ENCODE results near the gene NECTIN2.

Gene NECTIN2

DNA sequence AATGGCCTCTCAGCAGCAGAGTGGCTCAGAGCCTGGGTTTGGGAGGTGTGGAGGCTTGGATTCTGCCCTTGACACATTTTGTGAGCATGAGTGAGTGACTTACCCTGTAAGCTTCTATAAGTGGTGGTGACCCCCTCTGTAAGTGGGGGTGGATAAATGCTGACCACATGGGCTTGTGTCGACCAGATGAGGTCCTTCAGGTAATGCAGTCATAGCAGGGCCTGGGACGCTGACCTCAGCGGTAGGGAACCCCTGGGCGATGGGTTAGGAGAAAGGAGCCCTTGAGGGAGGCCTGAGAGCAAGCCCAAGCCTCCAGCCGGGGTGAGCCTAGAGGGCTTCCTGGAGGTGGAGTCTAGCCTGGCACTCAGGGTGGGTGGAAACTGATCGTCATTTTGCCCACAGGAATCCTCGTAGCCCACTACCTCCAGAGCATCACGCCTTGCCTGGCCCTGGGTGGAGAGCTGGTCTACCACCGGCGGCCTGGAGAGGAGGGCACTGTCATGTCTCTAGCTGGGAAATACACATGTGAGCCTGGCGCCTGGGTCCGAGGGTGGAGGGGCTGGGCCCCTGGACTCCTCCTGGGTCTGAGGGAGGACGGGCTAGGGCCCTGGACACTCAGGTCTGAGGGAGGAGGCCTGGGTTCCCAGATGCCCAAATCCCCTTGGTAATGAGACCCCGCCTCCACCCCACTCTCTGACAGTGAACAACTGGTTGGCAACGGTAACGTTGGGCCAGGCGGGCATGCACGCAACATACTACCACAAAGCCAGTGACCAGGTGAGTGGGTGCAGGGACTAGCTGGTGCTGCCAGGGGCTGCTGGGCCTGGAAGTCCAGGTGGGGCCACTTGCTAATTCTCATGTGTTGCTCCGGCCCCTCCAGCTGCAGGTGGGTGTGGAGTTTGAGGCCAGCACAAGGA, 54.5 kb downstream of the NECTIN2 start:
- no peak for TF ChIP-seq CTCF (IDR thresholded peaks at IDR 0.05; ENCODE audit: extremely low read depth, insufficient read depth, missing control alignments)
- in situ Hi-C loops (cut with MboI; ENCODE audit: low pct_unique_long_range_greater_than_20kb, low sequenced_read_pairs, unreplicated experiment): no loop called here

DNA sequence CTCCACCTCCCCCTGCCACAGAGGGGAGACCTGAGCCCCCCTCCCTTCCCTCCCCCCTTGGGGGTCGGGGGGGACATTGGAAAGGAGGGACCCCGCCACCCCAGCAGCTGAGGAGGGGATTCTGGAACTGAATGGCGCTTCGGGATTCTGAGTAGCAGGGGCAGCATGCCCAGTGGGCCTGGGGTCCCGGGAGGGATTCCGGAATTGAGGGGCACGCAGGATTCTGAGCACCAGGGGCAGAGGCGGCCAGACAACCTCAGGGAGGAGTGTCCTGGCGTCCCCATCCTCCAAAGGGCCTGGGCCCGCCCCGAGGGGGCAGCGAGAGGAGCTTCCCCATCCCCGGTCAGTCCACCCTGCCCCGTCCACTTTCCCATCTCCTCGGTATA, 57.1 kb downstream of the NECTIN2 start:
- in situ Hi-C loops (cut with MboI; ENCODE audit: low pct_unique_long_range_greater_than_20kb, low sequenced_read_pairs, unreplicated experiment): no loop called here
- TF ChIP-seq CTCF (IDR thresholded peaks at IDR 0.05; ENCODE audit: extremely low read depth, insufficient read depth, missing control alignments): no peak
- DNase-seq (ENCODE audit: low spot score): no peak

More for the DNA sequence above, 54.5 kb downstream of the NECTIN2 start:
- DNase-seq (ENCODE audit: low spot score): no peak

GRCh38 chr19:44903602-44904425, 57.7 kb downstream of the NECTIN2 start:
- peak; percentile 87 for DNase-seq (ENCODE audit: low spot score)
- in situ Hi-C loops (cut with MboI; ENCODE audit: low pct_unique_long_range_greater_than_20kb, low sequenced_read_pairs, unreplicated experiment): no loop called here
- peak; percentile 98 for TF ChIP-seq CTCF (IDR thresholded peaks at IDR 0.05; ENCODE audit: extremely low read depth, insufficient read depth, missing control alignments)

- peak; percentile 21 for TF ChIP-seq CTCF (IDR thresholded peaks at IDR 0.05; ENCODE audit: extremely low read depth, insufficient read depth, missing control alignments)
- in situ Hi-C loops (cut with MboI; ENCODE audit: low pct_unique_long_range_greater_than_20kb, low sequenced_read_pairs, unreplicated experiment): no loop called here
- peak; percentile 20 for DNase-seq (ENCODE audit: low spot score)
Measured at GRCh38 chr19:44904426-44904994, 58.4 kb downstream of the NECTIN2 start.

- in situ Hi-C loops (cut with MboI; ENCODE audit: low pct_unique_long_range_greater_than_20kb, low sequenced_read_pairs, unreplicated experiment): no loop called here
- DNase-seq (ENCODE audit: low spot score): no peak
- no peak for TF ChIP-seq CTCF (IDR thresholded peaks at IDR 0.05; ENCODE audit: extremely low read depth, insufficient read depth, missing control alignments)
Measured at GRCh38 chr19:44905437-44906160, 59.5 kb downstream of the NECTIN2 start, which contains the start of gene APOE. Gene APOE, plus strand, starts transcription at chr19:44905796. Its CDS starts 829 bp downstream, at chr19:44906625.

DNA sequence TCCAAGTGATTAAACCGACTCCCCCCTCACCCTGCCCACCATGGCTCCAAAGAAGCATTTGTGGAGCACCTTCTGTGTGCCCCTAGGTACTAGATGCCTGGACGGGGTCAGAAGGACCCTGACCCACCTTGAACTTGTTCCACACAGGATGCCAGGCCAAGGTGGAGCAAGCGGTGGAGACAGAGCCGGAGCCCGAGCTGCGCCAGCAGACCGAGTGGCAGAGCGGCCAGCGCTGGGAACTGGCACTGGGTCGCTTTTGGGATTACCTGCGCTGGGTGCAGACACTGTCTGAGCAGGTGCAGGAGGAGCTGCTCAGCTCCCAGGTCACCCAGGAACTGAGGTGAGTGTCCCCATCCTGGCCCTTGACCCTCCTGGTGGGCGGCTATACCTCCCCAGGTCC, 61.5 kb downstream of the NECTIN2 start:
- in situ Hi-C loops (cut with MboI; ENCODE audit: low pct_unique_long_range_greater_than_20kb, low sequenced_read_pairs, unreplicated experiment): no loop called here

More for the DNA sequence above, 61.5 kb downstream of the NECTIN2 start:
- no peak for DNase-seq (ENCODE audit: low spot score)
- no peak for TF ChIP-seq CTCF (IDR thresholded peaks at IDR 0.05; ENCODE audit: extremely low read depth, insufficient read depth, missing control alignments)

All from GM13977 (cell line).